Stimulated activated CD8-positive, alpha-beta memory T cell treated with anti-CD3 and anti-CD28 coated beads, Interleukin-15, amount 100 ng/mL, for 1 hour (primary cell): ENCODE results near the gene MTERF4.

ENCODE experiments used
- DNase-seq: peaks from one replicate; pipeline ENCODE4 v3.0.0-alpha.2; 2020; ENCODE audit warnings: low read depth

MTERF4 gene

GRCh38 chr2:241049739-241050623, 52.1 kb downstream of the MTERF4 start:
- DNase-seq, result no peak

- no peak for DNase-seq
Measured at GRCh38 chr2:241048949-241049343, 53.1 kb downstream of the MTERF4 start.

GRCh38 chr2:241048149-241048948, 53.7 kb downstream of the MTERF4 start:
- DNase-seq, result no peak

- no peak for DNase-seq
Measured at GRCh38 chr2:241047253-241048010, 54.7 kb downstream of the MTERF4 start.
